ENCODE results near the gene SBK2.
"Not testable (repeated sequence)": the region's sequence is repeated elsewhere in the genome, so short reads cannot be mapped to it uniquely, and the experiment has no call there.

SBK2 gene

DNA sequence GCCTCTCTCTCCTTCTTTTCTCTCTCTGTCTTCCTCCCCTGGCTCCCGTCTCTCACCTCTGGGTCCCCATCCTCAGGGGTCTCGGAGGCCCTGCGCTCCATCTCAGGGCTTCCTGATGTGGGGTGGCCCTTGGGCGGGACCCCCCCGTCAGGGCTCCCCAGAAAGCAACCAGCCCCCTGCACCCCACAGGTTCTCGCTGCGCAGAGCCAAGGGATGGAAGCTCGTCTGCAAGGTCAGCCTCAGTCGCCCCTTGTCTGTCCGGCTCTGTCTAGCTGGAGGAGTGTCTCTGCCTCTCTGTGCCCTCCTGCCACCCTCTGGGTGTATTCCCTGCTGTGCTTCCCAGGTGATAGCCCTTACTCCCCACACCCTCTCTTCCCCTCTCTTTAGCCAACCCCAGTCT, 8.5 kb upstream of the SBK2 start, which contains the start of gene SBK3:
Gene SBK3 (minus strand): TSS at position 101 of the 400 bp plus-strand sequence. CDS start 0 bp downstream, at position 101.
- no peak for DNase-seq
- TF ChIP-seq GATA1 (IDR thresholded peaks at IDR 0.05; ENCODE audit: low read depth, low read length) (no peak), POLR2A (IDR thresholded peaks at IDR 0.05; ENCODE audit: low read length) (no peak)

DNA sequence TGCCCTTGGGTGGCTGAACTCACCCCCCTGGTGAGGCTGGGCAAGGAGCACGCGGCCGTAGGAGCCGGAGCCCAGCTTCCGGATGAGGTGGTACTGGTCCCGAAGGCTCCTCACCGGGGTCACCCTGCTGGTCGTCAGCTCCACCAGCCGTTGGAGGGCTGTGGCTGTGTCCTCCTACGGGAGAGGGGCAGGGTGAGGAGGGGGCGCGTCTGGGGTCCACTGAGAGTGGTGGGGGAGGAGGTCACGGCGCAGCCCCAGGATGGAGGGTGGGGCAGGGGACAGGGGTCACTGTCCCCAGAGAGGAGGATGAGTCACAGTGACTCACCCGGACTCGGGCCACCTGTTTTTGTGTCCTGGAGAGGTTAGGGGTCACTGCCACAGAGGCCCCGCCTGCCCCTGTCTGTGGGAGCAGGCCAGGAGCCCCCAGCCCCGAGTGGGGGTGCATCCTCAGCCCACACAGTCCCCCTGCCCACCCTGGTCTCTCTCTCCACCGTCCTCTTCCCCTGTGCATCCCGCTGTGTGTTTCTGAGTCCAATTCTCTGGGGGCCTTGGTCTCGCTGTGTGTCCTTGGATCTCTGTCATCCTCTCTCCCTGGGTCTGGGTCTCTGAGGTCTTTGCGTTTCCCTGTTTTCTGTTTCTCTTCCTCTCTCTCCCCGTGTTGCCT, 8.0 kb upstream of the SBK2 start:
- no peak for DNase-seq
- TF ChIP-seq POLR2A (IDR thresholded peaks at IDR 0.05; ENCODE audit: low read length) (no peak), GATA1 (IDR thresholded peaks at IDR 0.05; ENCODE audit: low read depth, low read length) (no peak)

DNA sequence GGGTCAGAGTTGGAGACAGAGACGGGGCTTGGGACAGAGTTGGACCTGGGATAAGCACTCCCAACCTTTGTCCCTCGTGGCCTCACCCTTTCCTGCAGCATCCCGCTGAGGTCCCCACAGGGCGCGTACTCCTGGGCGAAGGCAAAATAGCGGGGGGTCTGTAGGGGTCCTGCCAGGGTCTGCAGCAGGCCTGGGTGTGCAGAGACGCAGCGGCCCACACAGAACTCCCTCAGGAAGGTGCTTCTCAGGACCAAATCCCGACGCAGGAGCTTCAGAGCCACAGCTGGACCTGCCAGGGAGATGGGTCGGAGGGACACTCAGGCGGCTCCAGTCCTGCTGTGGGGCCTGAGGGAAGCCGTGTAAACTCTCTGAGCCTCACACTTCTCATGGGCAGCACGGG, 7.1 kb upstream of the SBK2 start:
- DNase-seq = no peak
- TF ChIP-seq GATA1 (IDR thresholded peaks at IDR 0.05; ENCODE audit: low read depth, low read length) (no peak), POLR2A (IDR thresholded peaks at IDR 0.05; ENCODE audit: low read length) (no peak)

DNA sequence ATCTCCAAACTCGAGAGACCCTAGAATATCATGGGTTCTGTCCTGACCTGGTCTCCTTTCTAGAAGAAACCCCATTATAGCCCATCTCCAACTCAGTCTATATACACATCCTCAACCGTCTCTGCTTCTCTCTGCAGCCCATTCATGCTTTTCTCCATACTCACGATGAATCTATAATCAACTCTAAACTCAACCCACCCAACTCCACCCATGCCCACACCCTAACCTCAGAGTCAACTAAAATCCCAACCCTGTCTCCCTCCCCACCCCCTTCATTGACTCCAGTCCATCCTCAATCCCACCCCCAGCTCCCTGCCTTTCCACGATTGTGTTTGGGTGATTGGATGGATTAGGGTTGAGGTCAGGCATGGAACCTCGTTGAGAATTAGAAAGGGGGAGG, 6.6 kb upstream of the SBK2 start:
- no peak for DNase-seq
- TF ChIP-seq GATA1 (IDR thresholded peaks at IDR 0.05; ENCODE audit: low read depth, low read length) (no peak), POLR2A (IDR thresholded peaks at IDR 0.05; ENCODE audit: low read length) (no peak)

DNA sequence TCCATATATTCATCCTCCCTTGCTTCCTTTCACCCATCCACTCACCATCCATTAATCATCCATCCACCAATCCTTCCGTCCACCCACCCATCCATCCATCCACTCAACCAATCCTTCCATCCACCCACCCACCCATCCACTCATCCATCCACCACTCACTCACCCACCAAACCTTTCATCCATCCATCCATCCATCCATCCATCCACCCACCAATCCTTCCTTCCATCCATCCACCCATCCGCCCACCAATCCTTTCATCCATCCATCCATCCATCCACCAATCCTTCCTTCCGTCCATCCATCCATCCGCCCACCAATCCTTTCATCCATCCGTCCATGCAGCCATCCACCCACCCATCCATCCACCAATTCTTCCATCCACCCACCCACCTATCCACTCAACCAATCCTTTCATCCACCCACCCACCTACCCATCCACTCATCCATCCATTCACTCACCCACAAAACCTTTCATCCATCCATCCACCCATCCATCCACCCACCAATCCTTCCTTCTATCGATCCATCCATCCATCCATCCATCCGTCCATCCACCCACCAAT, 5.4 kb upstream of the SBK2 start:
- DNase-seq = no peak
- TF ChIP-seq POLR2A (IDR thresholded peaks at IDR 0.05; ENCODE audit: low read length) (no peak), GATA1 (IDR thresholded peaks at IDR 0.05; ENCODE audit: low read depth, low read length) (no peak)

DNA sequence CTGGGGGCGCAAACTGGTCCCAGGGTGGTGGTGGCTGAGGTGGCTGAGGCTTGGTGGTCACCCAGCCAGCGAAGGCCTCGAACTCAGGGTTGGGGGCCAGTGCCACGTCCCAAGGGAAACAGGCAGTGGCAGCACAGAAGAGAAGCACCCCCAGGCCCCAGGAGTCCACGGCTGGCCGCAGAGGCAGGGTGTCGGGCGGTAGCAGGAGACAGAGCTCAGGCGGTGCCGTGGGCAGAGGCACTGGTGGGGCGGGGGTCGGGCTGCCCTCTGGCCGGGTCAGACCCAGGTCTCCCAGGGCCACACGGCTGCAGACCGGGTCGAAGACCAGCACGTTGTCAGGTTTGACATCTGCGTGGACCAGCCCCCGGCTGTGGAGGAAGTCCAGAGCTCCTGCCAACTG, 4.2 kb upstream of the SBK2 start:
- TF ChIP-seq GATA1 (IDR thresholded peaks at IDR 0.05; ENCODE audit: low read depth, low read length) (no peak), POLR2A (IDR thresholded peaks at IDR 0.05; ENCODE audit: low read length) (no peak)
- no peak for DNase-seq

DNA sequence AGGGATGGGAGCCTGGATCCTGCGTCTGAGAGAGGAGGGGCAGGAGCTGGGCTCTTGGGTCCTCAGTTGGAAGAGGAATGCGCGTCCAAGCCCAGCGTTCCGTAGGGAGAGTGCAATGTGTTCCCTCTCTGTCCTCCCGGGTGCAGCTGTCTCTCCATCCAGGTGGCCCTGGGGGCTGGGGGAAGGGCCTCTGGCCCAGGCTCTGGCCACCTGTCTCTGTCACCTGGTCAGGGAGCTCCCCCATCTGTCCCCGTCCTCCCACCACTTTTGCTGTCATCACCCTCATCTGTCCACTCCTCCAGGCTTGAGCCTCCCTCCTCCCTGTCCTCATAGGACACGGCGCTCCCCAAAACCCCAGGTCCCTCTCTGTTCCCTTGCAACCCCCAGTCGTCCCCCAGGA, 3.7 kb upstream of the SBK2 start:
- no peak for DNase-seq
- TF ChIP-seq GATA1 (IDR thresholded peaks at IDR 0.05; ENCODE audit: low read depth, low read length) (no peak), POLR2A (IDR thresholded peaks at IDR 0.05; ENCODE audit: low read length) (no peak)

DNA sequence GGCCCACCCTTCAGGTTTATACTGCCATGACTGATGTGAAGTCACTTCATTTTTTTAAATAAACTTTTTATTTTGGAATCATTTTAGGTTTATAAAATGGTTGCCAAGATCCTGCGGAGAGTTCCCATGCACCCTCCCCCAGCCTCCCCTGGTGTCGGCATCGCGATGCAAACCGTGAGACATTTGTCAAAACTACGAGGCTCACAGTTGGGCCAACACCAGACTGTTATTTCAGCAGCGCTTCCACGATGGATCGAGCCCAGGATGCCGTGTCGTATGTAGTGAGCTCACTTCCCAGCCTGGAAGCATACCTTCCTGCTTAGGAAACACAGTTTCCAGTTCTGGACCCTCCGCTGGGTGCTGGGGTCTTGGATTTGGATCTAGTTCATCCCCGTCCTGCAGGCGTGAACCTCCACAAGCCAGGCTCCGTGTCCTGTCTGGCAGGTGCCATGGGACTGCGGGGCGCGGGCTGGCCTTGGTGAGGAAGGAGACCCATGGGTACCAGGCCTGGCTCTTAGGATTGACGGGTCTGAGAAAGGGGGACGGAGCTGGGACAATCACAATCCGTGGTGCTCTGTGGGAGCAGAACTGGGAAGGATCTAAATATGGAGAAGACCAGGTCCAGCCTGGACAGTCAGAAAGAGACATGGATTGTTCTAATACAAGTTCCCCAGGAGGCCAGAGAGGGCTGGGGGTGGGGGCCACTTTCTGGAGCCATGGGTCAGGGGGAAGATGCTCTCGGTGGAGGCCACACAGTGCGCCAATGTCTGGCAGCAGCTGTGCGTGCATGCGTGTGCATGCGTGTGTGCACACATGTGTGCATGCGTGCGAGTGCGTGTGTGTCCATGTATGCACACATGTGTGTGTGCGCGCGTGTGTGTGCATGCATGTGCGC, 2.4 kb upstream of the SBK2 start:
- TF ChIP-seq POLR2A (IDR thresholded peaks at IDR 0.05; ENCODE audit: low read length) = no peak
- no peak for TF ChIP-seq GATA1 (IDR thresholded peaks at IDR 0.05; ENCODE audit: low read depth, low read length)
- DNase-seq = no peak

DNA sequence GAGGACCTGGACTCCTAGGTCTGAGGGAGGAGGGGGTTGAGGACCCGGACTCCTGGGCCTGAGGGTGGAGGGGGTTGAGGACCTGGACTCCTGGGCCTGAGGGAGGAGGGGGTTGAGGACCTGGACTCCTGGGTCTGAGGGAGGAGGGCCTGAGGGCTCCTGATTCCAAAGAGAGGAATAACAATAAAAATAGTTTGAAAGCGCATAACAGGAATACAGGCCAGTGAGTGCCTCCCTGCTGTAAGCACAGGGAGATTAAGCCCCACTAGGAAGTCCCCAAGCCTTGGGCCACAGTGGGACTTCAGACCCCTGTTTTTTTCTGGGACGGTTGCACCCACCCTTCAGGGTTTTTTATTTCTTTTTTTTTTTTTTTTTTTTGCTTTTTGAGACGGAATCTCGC, 1.2 kb upstream of the SBK2 start:
- no peak for TF ChIP-seq GATA1 (IDR thresholded peaks at IDR 0.05; ENCODE audit: low read depth, low read length)
- no peak for TF ChIP-seq POLR2A (IDR thresholded peaks at IDR 0.05; ENCODE audit: low read length)
- no peak for DNase-seq

DNA sequence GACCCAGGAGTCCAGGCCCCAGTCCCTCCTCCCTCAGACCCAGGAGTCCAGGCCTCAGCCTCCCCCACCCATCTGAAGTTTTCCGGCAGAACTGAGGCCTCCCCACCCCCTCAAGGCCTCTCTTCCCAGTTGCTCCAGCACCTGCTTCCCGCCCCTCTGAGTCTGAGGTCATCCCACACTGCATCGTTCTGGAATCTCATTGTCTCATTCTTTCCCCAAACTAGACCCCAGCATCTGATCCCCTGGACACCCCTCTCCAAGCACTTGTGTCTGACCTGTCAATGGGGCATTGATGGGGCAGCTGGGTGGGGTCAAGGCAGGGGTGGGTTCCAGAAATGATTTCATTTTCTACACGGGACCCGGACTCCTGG, 793 bp upstream of the SBK2 start:
- TF ChIP-seq POLR2A (IDR thresholded peaks at IDR 0.05; ENCODE audit: low read length) (no peak), GATA1 (IDR thresholded peaks at IDR 0.05; ENCODE audit: low read depth, low read length) (no peak)
- DNase-seq = no peak

DNA sequence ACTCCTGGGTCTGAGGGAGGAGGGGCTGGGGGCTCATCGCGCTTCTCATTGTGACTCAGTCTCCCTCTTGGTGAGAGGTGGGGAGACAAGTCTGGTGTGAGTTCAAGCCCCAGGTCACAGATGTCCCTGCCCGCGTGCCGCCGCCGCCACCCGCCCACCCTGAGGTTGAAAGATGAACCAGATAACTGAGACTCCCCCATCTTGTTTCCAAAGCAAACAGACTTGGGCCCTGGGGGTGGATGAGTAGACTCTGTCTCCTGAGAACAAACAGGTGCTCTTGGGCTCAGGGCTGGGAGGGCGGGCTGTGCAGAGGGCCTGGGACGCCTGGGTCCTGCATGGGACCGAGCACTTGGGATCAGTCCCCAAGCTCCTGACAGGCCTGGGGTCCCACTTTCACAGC, 567 bp downstream of the SBK2 start:
- no peak for DNase-seq
- TF ChIP-seq GATA1 (IDR thresholded peaks at IDR 0.05; ENCODE audit: low read depth, low read length) = no peak
- TF ChIP-seq POLR2A (IDR thresholded peaks at IDR 0.05; ENCODE audit: low read length) = no peak

DNA sequence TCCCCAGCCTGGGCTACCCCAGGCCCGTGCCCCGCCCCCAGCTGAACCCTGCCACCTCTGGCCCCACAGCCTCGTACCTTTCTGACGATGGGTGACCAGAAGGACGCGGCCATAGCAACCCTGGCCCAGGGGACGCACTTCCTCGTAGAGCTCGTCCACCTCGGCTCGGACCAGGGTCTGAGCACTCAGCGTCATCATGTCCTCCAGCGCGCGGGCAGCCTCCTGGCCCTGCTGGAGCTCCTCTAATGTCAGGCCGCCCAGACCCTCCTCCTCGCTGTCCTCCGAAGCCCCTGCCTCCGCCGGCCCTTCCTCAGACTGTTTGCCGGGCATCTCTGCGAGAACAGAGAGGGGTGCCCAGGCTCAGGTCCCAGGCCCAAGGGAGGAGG, 975 bp downstream of the SBK2 start:
- no peak for DNase-seq
- TF ChIP-seq GATA1 (IDR thresholded peaks at IDR 0.05; ENCODE audit: low read depth, low read length) = no peak
- no peak for TF ChIP-seq POLR2A (IDR thresholded peaks at IDR 0.05; ENCODE audit: low read length)

DNA sequence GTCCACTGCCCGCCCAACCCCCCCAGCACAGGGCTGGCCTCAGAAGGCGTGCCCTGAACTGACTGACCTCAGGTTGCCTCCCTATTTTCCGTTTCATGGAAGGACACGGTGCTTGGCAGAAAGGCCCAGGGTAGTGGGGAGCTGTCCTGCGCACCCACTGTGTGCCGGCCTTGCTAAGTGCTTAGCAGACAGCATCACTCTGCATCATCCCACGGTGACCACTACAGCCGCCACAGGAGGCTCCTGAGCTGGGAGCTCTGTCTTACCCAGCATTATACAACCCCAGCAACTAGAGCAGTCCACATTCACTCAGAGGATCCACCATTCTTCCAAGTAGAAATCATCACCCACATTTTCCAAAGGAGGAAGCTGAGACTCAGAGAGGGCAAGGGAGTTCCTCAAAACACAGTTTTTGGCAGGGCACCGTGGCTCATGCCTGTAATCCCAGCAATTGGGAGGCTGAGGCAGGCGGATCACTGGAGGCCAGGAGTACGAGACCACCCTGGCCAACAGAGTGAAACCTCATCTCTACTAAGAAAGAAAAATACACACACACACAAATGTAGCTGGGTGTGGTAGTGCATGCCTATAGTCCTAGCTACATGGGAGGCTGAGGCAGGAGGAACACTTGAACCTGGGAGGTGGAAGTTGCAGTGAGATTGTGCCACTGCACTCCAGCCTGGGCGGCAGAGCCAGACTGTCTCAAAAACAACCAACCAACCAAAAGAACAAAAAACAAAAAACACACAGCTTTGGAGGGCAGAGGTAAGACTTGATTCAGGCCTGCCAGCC, 1.6 kb downstream of the SBK2 start:
- TF ChIP-seq GATA1 (IDR thresholded peaks at IDR 0.05; ENCODE audit: low read depth, low read length) (no peak), POLR2A (IDR thresholded peaks at IDR 0.05; ENCODE audit: low read length) (no peak)
- no peak for DNase-seq

DNA sequence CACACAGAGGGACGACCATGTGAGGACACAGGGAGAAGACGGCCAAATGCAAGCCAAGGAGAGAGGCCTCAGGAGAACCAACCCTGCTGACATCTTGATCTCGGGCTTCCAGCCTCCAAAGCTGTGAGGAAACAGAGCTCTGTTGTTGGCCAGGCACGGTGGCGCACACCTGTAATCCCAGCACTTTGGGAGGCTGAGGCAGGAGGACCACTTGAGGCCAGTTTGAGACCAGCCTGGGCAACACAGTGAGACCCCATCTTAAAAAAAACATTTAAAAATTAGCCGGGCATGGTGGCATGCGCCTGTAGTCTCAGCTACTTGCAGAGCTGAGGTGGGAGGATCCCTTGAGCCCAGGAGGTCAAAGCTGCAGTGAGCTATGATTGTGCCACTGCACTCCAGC, 2.7 kb downstream of the SBK2 start:
- not testable (repeated sequence) for DNase-seq

All from erythroblast (primary cell).